PC-9 (cell line): ENCODE results near the gene ALG5. TPM values are rescaled to one million over a fixed set of nuclear protein-coding genes. Genes with fewer than 3 reads are reported as not detected.

Experiments used
- BruUV-seq: library from RNA; stranded (reverse); fragments of 400-500 nt; replicated peaks from 2 replicates; lab custom pipeline; 2021; lab: Mats Ljungman, UMichigan
- CTCF ChIA-PET: fragments of 300-600 bp; sonication (Branson Sonifier 250); formaldehyde crosslinking; loops from one replicate; lab custom pipeline; 2022; ENCODE audit warnings: antibody characterized with exemption; lab: Charles Lee
- POLR2A ChIA-PET: fragments of 300-600 bp; sonication (Branson Sonifier 250); formaldehyde crosslinking; loops from one replicate; lab custom pipeline; 2022; ENCODE audit warnings: antibody characterized with exemption; ENCODE audit not compliant: unreplicated experiment; lab: Charles Lee
- DNase-seq, 2 experiments: peaks; one replicate each; pipeline versions ENCODE4 v3.0.0 to v3.0.0-alpha.2; 2015 to 2022; ENCODE audit warnings: mixed read lengths in 1 of 2
- H2AFZ ChIP-seq: fragments of 200-600 bp; sonication (generic); 2 replicates; pipeline ENCODE4 v1.8.1; 2017; ENCODE audit warnings: antibody characterized with exemption
- H3F3A ChIP-seq: fragments of 200-600 bp; sonication (generic); 2 replicates; pipeline ENCODE4 v1.8.1; 2017; ENCODE audit warnings: antibody characterized with exemption, mild to moderate bottlenecking, low read depth; ENCODE audit not compliant: insufficient read depth
- H3K27ac ChIP-seq: fragments of 200-600 bp; sonication (generic); 2 replicates; pipeline ENCODE4 v1.6.1; 2016; ENCODE audit warnings: mixed run types
- H3K27me3 ChIP-seq: fragments of 200-600 bp; sonication (generic); 2 replicates; pipeline ENCODE4 v1.6.1; 2016; ENCODE audit warnings: low read depth, mixed run types; ENCODE audit not compliant: insufficient read depth
- H3K36me3 ChIP-seq: fragments of 200-600 bp; sonication (generic); 2 replicates; pipeline ENCODE4 v1.6.1; 2016; ENCODE audit warnings: low read depth, mixed run types
- H3K4me1 ChIP-seq: fragments of 200-600 bp; sonication (generic); replicated peaks from 2 replicates; pipeline ENCODE4 v1.6.1; 2016; ENCODE audit warnings: mixed run types; ENCODE audit not compliant: insufficient read depth
- H3K4me2 ChIP-seq: fragments of 200-600 bp; sonication (generic); 2 replicates; pipeline ENCODE4 v1.6.1; 2017; ENCODE audit warnings: mixed run types
- H3K4me3 ChIP-seq: fragments of 200-600 bp; sonication (generic); 2 replicates; pipeline ENCODE4 v1.6.1; 2016; ENCODE audit warnings: mixed run types
- H3K79me2 ChIP-seq: fragments of 200-600 bp; sonication (generic); 2 replicates; pipeline ENCODE4 v1.6.1; 2017; ENCODE audit warnings: low read depth, mixed run types
- H3K9me2 ChIP-seq: fragments of 200-600 bp; sonication (generic); 2 replicates; pipeline ENCODE4 v1.8.1; 2017; ENCODE audit warnings: mild to moderate bottlenecking; ENCODE audit not compliant: insufficient read depth
- H3K9me3 ChIP-seq: fragments of 200-600 bp; sonication (generic); 2 replicates; pipeline ENCODE4 v1.8.1; 2016; ENCODE audit warnings: low read depth; ENCODE audit not compliant: insufficient read depth
- H4K20me1 ChIP-seq: fragments of 200-600 bp; sonication (generic); 2 replicates; pipeline ENCODE4 v1.8.1; 2017; ENCODE audit not compliant: insufficient read depth
- CTCF ChIP-seq: fragments of 200-600 bp; sonication (generic); conservative IDR thresholded peaks from 2 replicates; pipeline ENCODE4 v1.6.1; 2017; ENCODE audit warnings: mixed run types, antibody characterized with exemption, mild to moderate bottlenecking, moderate library complexity
- EZH2 ChIP-seq: fragments of 200-600 bp; sonication (generic); IDR thresholded peaks from 2 replicates; pipeline ENCODE4 v1.8.0; 2017; ENCODE audit warnings: antibody characterized with exemption, low read depth
- intact Hi-C: fragments of 100-400 bp; cut with micrococcal nuclease; formaldehyde crosslinking; loops from one replicate; pipeline ENCODE4 v1.10.0; 2022; ENCODE audit not compliant: unreplicated experiment
- total RNA-seq: library from RNA; stranded (reverse); gene quantifications from 2 replicates; pipeline ENCODE4 v1.2.3, GENCODE V29; 2021

The ALG5 gene
- total RNA-seq, 1 experiment from 2014 or later = 18.8 TPM

DNA sequence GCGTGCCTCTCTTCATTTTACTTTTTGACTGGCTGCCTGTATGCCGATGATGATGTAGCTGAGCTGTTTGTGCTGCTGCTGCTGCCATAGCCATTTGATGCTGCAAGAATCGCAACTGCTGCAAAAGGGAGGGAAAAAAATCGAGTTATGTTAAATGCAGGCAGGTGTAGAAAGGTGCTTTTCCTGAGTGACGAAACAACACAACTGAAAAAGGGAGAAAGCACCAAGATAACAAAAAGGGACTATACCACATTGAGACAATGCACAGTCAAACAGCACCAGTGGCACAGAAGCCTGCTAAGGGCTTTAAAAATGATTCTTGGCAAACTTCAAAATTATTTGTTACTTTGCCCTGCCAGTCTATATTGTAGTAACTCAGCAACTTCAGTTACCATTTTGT lies 10.6 kb upstream of the ALG5 start:
- no peak for TF ChIP-seq CTCF
- no peak for TF ChIP-seq EZH2
- Histone ChIP-seq H3K27me3 (no peaks in the 10 kb centered on the region), H4K20me1 (peaks cover 10% of the 10 kb centered on the region; the same call in 1 of the 2 replicates), H3K36me3 (peaks cover 61% of the 10 kb centered on the region), H3K4me2 (no peak overlapping the region), H3K79me2 (peaks cover 7% of the 10 kb centered on the region; the same call in 1 of the 2 replicates), H2AFZ (no peak overlapping the region), H3K27ac (no peak overlapping the region), H3K4me1 (no peaks in the 10 kb centered on the region), H3K9me3 (no peaks in the 10 kb centered on the region), H3K4me3 (no peak overlapping the region), H3F3A (peaks cover 20% of the 10 kb centered on the region), H3K9me2 (no peaks in the 10 kb centered on the region)
- POLR2A ChIA-PET = no interaction called here
- no peak for DNase-seq
- no TSS peak for BruUV-seq
- intact Hi-C loops = loop anchor here (5.0 kb wide), 1 partner anchor 38 kb away; no protein-coding TSS in a partner anchor
- CTCF ChIA-PET = no interaction called here

DNA sequence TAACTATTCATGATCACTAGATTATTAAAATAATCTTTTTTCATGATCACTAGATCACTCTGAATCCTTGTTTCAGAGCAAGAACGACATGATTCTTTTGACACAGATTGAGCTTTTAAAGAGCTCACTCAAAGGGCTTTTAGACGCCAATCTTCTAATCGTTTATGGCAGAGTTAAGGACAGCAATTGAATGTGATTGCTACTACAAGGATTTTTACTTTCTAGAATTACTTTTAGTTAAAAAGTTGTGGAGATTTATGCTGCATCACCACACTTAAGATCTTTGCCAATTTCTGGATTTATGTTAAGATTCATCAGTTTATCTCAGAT lies 2.7 kb upstream of the ALG5 start:
- BruUV-seq = no TSS peak
- peak overlapping the region; percentile 94; the same call in 1 of the 2 replicates for H2AFZ ChIP-seq
- peak overlapping the region; percentile 85 for H3K4me2 ChIP-seq
- H4K20me1 ChIP-seq = 0 out of 2 replicates have a peak, but pooled peaks cover 2% of the 10 kb centered on the region
- H3K36me3 ChIP-seq = peaks cover 29% of the 10 kb centered on the region
- H3F3A ChIP-seq = peaks cover 5% of the 10 kb centered on the region
- TF ChIP-seq CTCF = no peak
- no peak for TF ChIP-seq EZH2
- H3K9me3 ChIP-seq = no peaks in the 10 kb centered on the region; the same call in 1 of the 2 replicates
- no peak for DNase-seq
- H3K4me3 ChIP-seq = peak overlapping the region; percentile 98
- ChIA-PET POLR2A (no interaction called here), CTCF (no interaction called here)
- H3K79me2 ChIP-seq = peaks cover 51% of the 10 kb centered on the region
- H3K27me3 ChIP-seq = no peaks in the 10 kb centered on the region
- H3K27ac ChIP-seq = 0 out of 2 replicates have a peak overlapping the region, but pooled peaks have one; percentile 93
- no peaks in the 10 kb centered on the region for H3K9me2 ChIP-seq
- intact Hi-C loops = no loop called here
- peaks cover 6% of the 10 kb centered on the region; the same call in 1 of the 2 replicates for H3K4me1 ChIP-seq

GRCh38 chr13:36998624-36999041 lies 507 bp downstream of the ALG5 start:
- intact Hi-C loops = loop anchor here (5.0 kb wide), 1 partner anchor 604 kb away; no protein-coding TSS in a partner anchor
- no TSS peak for BruUV-seq
- Histone ChIP-seq H2AFZ (peak overlapping the region; percentile 88), H3K27ac (peak overlapping the region; percentile 63), H3K4me1 (peaks cover 6% of the 10 kb centered on the region; the same call in 1 of the 2 replicates), H3K36me3 (peaks cover 7% of the 10 kb centered on the region), H3K9me2 (no peaks in the 10 kb centered on the region), H3F3A (peaks cover 5% of the 10 kb centered on the region), H3K4me3 (peak overlapping the region; percentile 98), H3K27me3 (no peaks in the 10 kb centered on the region), H4K20me1 (peaks cover 4% of the 10 kb centered on the region; the same call in 1 of the 2 replicates), H3K79me2 (peaks cover 63% of the 10 kb centered on the region), H3K4me2 (peak overlapping the region; percentile 85), H3K9me3 (no peaks in the 10 kb centered on the region; the same call in 1 of the 2 replicates)
- DNase-seq = peak in 1 of 2 experiments; percentile 6
- CTCF ChIA-PET = no interaction called here
- TF ChIP-seq EZH2 = no peak
- no peak for TF ChIP-seq CTCF
- POLR2A ChIA-PET = no interaction called here
